Measurements from ENCODE around the gene SLC5A6.
"Not testable (repeated sequence)": the region's sequence is repeated elsewhere in the genome, so short reads cannot be mapped to it uniquely, and the experiment has no call there.

The SLC5A6 gene

DNA sequence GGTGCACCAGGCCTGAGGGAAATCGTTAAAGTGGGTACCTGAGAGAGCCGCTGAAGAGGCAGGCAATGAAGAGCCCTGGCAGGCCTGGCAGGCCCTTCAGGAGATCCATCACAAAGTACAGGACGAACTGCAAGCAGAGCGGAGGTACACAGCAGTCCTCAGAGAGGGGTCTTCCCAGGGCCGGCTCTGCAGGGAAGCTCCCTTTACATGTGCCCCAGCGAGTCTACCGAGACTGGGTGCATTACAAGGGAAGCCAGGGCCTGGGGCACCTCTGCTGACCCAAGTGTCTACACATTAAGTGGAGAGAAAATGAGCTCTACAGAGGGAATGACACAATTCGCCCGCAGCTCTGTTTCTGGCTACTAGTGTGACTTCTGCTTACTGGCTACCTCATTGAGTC, 8.3 kb downstream of the SLC5A6 start:
- no peak for DNase-seq

DNA sequence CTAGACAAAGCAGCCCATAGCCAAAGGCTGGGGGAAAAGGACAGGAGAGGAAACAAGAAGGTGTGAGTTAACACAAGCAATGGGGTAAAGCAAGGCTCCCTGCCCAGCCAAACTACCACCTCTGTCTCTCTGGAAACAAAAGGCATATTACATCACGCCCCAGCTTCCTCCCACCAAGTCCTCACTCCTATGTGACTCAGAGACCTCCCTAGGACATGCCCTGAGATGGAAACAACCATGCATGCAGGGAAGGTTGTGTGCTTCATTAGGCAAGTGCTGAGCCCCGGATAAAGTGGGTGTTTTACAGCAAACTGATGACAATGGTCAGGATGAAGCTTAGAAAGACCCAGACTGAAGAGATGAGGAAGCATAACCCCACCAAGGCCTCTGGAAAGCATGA, 9.2 kb downstream of the SLC5A6 start:
- DNase-seq = no peak

DNA sequence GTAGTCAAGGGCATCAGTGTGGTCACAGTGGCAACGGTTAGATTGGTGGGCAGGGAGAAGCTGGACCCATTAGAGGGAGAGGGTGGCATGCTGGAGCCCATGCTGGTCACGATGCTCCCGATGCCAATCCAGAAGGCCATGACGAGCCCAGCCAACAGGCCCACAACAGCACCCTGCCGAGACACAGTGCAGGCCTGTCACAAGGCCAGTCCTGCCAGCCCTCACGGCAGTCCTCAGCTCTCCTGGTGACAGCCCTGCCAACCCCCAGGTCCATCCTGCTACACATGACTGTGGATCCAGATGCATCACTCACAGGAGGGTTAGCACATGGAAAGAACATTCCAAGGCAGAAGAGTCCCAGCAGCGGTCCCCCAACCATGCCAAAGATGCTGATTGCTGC, 10.4 kb downstream of the SLC5A6 start:
- DNase-seq = no peak

DNA sequence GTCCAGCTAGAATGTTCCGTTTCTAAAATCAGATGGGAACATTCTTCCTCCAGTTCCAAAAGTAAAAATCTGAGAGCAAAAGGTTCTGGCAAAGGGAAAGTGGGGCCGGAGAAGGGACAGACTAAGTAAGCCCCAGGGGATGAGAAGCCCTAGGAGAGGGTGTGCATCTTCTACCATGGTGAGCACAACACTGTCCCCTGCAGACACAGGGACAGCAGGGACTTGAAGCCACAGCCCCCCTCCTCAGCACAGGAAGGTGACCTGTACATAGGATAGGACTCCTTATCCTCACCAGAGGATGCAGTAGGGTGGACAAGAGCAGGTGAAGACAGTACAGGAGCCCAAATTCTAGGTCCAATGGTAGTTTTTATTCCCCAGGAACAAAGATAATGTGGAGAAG, 12.8 kb downstream of the SLC5A6 start:
- no peak for DNase-seq

DNA sequence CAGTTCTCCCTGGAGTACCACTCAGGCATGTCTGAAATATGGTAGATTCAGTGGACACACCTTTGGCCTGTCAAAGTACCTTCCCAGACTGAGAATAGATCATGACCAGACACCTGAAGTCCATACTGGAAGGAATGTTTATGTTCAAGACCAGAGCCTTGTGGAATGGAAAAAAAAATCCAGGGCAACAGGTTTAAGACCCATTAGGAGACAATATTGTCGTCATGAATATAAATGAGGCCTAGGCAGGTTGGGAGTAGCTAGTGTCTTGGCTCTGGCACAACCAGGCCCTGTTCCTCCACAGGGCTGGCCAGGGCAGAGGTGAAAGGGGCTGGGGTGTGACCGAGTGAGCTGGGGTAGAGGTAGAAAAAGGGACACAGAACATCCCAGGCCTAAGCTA, 13.4 kb downstream of the SLC5A6 start:
- DNase-seq = no peak

DNA sequence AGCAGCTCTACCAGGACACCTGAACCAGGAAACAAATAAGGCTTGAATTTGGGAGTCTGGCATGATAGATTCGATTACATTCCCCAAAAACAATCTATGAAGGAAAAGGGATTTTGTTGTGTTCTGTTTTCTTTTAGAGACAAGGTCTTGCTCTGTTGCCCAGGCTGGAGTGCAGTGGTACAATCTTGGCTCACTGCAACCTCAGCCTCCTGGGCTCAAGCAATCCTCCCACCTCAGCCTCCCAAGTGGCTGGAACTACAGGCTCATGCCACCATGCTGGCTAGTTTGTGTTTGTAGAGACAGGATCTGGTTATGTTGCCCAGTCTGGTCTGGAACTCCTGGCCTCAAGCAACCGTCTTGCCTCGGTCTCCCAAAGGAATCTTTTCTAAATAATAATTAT, 14.0 kb downstream of the SLC5A6 start:
- not testable (repeated sequence) for DNase-seq

DNA sequence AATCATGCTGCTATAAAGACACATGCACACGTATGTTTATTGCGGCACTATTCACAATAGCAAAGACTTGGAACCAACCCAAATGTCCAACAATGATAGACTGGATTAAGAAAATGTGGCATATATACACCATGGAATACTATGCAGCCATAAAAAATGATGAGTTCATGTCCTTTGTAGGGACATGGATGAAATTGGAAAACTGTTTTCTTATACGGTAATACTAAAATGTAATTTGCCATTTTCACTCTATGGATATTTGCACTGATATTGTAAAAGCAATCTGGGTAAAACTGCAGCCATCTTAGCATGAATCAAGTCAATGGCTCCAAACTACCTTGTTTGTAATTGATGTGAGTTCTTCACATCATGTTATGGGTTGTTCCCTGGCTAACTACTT, 16.3 kb downstream of the SLC5A6 start:
- not testable (repeated sequence) for DNase-seq

DNA sequence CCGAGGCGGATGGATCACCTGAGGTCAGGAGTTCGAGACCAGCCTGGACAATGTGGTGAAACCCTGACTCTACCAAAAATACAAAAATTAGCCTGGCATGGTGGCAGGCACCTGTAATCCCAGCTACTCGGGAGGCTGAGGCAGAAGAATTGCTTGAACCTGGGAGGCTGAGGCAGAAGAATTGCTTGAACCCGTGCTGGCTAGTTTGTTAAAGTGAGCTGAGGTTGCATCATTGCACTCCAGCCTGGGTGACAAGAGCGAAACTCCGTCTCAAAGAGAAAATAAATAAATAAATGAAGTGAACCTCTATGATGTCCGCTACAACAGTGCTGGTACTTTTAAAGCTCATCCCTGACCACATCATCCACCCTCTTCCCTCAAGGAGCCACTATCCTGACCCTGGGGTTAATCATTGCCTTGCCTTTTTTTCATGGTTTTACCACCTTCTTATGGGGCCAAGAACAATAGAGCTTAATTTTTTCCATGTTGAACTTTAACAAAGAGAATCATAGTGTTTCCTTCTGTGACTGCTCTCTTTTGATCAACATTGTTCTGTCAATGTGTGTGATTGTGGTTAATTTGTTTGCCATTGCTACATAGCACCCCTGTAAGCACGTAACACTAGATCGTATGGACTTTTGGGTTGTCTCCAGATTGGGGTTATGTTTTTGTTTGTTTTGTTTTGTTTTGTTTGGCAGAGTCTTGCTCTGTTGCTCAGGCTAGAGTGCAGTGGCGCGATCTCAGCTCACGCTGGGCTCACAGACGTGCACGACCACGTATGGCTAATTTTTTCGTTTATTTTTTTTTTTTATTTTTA, 17.3 kb downstream of the SLC5A6 start:
- no peak for DNase-seq

DNA sequence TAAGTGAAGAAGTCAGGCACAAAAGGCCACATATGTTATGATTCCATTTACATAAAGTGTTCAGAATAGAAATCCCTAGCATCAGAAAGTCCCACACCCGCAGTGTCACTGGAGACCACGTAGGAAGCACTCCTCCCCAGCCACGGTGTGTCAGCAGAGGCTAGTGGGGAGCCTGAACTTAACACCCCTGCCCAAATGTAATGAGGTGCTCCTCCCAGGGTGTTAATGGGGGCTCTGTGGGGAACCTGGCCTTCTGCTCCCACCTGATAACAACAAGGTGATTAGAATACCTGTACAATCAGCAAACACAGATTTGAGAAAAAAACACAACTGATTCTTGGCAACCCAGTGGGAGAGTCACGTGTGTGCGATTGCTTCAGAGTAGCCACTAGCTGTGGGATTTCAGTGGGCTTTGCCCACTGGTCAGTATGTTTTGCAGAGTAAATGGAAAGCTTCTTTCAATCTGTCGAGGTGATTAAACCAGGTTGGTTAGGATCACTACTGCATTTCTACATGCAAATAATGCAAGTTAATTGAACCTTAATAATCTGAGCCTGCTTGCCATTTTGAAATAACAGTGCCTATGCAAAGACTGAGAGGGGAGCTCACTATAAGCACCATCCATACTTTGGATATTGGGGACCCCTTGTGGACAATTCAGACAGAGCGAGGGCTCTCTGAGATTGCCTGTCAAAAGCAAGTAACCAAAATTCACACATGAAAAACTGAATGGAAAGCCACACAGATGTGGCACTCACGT, 20.8 kb downstream of the SLC5A6 start:
- DNase-seq = peak in 2 of 5 experiments; percentile 13 to 52

DNA sequence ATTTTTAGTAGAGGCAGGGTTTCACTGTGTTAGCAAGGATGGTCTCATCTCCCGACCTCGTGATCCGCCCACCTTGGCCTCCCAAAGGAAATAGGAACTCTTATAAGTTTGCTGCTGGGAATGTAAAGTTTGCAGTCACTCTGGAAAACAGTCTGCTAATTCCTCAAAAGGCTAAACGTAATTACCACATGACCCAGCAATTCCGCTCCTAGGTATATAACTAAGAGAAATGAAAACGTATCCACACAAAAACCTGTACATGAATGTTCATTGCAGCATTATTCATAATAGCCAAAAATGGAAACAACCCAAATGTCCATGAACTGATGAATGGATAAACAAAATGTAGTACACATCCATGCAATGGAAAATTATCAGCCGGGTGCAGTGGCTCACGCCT, 22.1 kb downstream of the SLC5A6 start:
- DNase-seq = no peak

DNA sequence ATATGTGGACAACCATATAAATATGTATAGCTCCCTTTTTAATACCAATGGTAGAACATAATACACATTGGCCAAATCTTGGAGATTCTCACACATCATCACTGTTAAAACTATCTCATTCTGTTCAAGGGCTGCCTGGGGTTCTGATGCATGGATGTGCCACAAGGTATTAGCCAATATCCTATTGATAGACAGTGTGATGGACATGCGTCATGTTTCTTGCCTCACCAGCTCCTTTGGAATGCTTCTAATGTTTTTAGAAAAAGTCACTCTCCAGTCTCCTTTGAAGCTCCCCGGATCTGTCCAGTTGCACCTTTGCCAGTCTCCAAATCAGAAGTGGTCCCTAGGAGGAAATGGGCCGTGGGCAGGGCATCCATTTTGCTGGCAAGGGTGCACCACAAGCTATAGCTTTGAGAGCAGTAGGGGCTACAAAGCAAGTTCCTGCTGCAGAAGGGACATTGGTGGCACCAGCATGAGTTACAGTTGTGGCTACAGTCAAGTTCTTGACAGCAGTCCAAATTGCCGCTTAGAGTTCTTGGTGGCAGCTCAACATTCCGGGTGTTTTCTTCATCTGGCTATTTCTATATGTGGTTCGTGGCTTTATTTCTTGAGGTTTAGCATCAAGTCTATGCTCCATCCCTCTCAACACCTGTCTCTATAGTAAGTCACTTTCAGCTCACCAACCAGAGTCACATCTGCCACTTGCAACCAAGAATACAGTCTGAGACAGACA, 25.3 kb downstream of the SLC5A6 start:
- no peak for DNase-seq

DNA sequence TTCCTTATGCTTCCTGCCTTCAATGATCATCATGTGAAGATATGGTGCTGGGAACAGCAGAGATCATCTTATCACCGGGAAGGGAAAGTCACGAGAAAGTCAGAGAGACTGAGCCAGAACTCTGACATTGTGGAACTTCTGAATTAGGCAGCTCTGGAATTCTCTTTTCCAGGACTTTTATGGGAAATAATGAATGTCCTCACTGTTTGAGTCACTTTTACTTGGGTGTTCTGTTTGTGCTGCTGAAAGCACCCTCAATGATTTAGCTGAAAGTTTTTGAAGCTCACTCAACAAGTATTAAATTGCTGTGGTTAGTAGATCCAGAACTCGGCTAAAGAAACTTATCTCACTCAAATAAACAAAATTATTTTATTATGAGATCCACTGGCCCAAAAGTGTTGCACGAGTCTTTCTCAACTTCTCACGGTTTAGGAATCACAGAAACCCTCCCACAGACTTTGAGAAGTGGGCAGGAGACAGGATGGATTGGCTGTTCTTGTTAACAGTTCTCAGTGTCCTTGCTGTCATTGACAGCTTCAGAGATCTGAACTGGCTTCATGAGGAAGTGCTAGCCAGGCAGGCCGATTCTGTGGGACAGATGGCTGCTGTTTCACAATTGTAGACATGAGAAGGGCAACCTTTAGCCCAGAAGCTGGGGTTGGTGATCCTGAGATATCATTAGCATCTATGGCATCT, 26.6 kb downstream of the SLC5A6 start:
- no peak for DNase-seq

DNA sequence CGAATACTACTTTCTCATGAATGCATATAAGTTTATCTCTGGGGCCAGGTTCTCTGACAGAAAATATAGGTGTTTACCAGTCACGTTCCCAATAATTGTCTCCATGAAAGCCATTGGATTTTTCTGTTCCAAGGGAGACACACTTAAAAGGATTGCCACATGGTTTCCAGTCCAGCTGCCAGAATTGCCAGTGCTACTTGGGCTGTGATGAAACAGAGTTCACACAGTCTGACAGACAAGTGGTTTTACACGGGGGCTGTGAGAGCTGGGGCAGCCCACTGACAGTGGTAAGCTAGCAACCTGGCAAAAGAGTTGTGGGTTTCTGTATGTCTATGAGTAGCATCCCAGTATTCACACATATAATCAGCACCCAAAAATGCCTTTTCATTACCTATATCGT, 28.0 kb downstream of the SLC5A6 start:
- no peak for DNase-seq

DNA sequence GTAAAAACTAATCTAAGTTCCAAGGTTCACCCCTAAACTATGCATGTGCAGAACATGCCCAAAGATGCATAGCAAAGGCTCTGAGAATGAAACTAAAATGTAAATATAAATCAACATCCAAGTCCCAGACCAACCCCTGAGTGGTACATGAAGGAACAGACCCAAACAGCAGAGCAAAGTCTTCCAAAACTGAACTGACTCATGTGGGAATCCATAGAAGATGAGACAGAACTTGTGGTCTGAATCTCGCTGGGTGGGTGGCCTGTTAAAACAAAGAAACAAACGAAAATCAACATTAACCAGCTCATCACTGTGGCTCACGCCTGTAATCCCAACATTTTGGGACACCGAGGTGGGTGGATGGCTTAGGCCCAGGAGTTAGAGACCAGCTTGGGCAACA, 29.7 kb downstream of the SLC5A6 start:
- DNase-seq = no peak

DNA sequence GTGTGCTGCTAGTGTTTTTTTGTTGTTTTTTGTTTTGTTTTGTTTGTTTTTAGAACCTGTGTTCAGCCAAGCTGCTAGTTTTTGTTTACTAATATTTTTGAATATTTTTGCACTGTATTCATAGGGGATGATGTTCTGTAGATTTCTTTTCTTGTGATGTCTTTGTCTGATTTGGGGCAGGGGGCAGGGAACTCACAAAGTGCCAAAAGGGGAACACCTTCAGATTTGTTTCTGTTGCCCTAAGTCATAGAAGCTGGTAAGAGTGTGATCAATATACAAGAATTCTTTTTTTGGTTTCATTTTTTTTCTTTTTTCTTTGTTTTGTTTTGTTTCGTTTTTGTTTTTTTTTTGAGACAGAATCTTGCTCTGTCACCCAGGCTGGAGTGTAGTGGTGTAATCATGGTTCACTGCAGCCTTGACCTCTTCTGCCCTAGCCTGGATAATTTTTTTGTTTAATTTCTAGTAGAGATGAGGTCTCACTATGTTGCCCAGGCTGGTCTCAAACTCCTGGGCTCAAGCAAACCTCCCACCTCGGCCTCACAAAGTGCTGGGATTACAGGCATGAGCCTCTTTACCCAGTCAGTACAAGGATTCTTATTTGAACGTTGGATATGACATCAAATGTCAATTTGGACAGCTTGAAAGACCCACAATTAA, 32.6 kb downstream of the SLC5A6 start:
- DNase-seq = no peak

DNA sequence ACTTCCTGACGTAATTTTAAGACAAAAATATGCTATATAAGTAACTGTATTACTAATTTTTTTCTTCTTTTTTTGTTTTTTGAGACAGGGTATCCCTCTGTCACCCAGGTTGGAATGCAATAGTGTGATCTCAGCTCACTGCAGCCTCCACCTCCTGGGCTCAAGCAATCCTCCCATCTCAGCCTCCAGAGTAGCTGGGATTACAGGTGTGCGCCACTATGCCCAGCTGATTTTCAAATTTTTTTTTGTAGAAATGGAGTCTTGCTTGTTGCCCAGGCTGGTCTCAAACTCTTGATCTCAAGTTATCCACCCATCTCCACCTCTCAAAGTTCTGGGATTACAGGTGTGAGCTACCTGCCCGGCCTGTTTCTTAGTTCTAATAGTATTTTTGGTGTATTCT, 33.6 kb downstream of the SLC5A6 start:
- DNase-seq = no peak

DNA sequence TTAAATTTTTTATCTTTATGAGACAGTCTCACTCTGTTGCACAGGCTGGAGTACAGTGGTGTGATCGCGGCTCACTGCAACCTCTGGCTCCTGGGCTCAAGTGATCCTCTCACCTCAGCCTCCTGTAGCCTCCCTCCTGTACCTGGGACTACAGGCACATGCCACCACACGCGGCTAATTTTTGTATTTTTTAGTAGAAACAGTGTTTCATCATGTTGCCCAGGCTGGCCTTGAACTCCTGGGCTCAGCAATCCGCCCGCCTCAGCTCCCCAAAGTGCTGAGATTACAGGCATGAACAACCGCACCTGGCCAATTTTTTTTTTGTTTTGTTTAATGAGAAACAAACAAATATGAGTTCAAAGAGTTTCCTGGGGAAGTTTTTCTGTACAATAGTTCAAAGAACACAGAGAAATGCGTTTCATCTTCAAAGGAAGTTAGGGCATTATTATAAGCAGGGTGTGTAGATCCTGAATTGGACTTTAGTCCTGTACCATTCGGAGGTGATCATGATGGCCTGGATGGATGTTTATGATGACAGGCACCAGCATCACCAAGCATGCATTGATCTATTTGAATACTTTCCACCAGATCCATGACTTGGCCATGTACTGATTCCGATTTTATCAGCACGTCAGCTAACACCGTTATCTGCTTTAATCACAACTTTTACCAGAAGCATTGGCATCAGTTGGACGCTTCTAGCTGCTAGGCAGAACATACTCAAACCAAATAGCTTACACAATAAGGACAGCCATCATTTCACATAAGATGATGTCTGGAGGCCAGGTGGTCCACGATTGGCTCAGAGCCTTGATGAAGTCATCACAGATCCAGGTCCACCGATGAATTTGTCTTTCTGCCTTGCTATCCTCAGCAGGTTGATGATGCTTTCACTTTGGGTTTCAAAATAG, 34.4 kb downstream of the SLC5A6 start:
- peak in 1 of 5 experiments; percentile 18 for DNase-seq

DNA sequence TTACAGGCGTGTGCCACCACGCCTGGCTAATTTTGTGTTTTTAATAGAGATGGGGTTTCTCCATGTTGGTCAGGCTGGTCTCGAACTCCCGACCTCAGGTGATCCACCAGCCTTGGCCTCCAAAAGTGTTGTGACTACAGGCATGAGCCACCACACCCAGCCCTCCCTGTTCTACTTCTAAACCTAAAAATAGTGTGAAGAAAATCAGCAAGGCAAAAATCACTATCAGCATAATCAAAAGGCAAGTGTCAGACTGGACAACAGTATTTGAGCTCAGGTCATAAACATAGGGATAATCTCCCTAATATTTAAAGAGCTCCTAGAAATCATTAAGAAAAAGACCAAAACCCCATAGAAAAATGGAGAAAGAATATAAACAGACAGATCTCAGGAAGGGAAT, 36.3 kb downstream of the SLC5A6 start:
- not testable (repeated sequence) for DNase-seq

DNA sequence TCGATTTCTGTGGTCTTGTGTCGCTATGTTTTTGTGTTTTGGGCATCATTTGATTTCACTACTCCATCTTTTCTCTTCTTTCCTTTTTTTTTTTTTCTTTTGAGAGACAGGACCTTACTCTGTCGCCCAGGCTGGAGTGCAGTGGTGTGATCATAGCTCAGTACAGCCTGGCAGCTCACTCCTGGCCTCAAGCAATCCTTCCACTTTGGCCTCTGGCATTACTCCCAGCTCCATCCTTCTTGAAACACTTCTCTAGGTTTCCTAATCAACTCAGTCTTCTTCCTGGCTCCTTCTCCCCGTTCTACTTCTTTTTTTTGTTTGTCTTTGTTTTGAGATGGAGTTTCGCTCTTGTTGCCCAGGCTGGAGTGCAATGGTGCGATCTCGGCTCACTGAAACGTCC, 36.7 kb downstream of the SLC5A6 start:
- DNase-seq = no peak

DNA sequence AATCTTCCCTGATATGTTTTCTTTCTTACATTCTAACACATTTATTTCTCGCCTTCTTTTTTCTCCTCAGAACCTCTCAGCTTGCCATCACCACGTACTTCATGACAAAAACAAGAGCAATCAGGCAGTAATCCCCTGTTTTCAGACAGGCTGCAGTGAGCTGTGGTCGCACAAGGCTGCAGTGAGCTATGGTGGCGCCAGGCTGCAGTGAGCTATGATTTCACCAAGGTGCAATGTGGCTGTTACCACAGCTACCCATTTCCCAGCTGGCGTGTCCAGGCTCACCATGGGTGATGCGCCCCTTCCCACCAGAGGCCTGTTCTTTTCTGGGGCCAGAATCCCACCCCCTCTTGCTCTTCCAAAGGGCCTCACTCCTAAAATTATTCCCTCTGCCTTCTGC, 37.4 kb downstream of the SLC5A6 start:
- no peak for DNase-seq

DNA sequence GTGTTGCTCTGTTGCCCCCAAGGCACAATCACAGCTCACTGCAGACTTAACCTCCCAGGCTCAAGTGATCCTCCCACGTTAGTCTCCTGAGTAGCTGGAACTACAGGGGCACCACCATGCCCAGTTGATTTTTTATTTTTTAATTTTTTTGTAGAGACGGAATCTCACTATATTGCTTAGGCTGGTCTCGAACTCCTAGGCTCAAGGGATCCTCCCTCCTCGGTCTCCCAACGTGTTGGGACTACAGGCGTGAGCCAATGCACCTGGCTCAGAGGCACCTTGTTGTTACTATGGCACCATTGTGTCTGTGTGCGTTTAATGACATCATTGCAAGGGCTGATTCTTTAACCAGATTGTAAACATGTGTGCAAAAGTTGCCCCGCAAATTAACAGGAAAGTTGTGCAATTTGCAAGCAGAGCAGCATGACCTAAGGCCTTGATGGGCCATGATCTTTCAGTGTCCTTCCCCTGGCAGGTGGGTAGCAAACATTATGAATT, 40.7 kb downstream of the SLC5A6 start:
- DNase-seq = no peak
